Caco-2 (cell line): ENCODE results near the gene NAALADL2. TPM values are rescaled to one million over a fixed set of nuclear protein-coding genes. Genes with fewer than 3 reads are reported as not detected.

Experiments
- BruUV-seq: library from RNA; stranded (reverse); fragments of 400-500 nt; replicated peaks from 2 replicates; lab custom pipeline; 2021; lab: Mats Ljungman, UMichigan
- CTCF ChIA-PET: fragments of 300-600 bp; sonication (Branson Sonifier 250); formaldehyde crosslinking; loops from one replicate; lab custom pipeline; 2022; ENCODE audit warnings: antibody characterized with exemption; lab: Charles Lee
- POLR2A ChIA-PET: fragments of 300-600 bp; sonication (Branson Sonifier 250); formaldehyde crosslinking; loops from one replicate; lab custom pipeline; 2022; ENCODE audit warnings: antibody characterized with exemption; lab: Charles Lee
- DNase-seq, 2 experiments: peaks; one replicate each; pipeline versions ENCODE4 v3.0.0 to v3.0.0-alpha.2; 2020 to 2022
- H3K27me3 ChIP-seq: replicated peaks from 2 replicates; pipeline ENCODE4 v1.6.0; 2011; ENCODE audit warnings: low read length; ENCODE audit not compliant: control insufficient read depth, insufficient read depth
- H3K36me3 ChIP-seq: 2 replicates; pipeline ENCODE4 v1.5.1; 2011; ENCODE audit warnings: low read length; ENCODE audit not compliant: control insufficient read depth, insufficient read depth
- H3K4me1 ChIP-seq: fragments of 250-450 bp; sonication (Bioruptor Pico); 2 replicates; pipeline ENCODE4 v1.5.1; 2020; ENCODE audit warnings: mild to moderate bottlenecking
- H3K4me3 ChIP-seq: 2 replicates; pipeline ENCODE4 v1.5.1; 2011; ENCODE audit warnings: low read depth, mild to moderate bottlenecking, control low read depth, low read length
- H3K9me3 ChIP-seq: fragments of 250-450 bp; sonication (Bioruptor Pico); 2 replicates; pipeline ENCODE4 v1.5.1; 2020; ENCODE audit warnings: mild to moderate bottlenecking, moderate library complexity
- H3K27ac Mint-ChIP-seq: one replicate; pipeline ENCODE4 v1.8.0; 2022; ENCODE audit warnings: mixed read lengths; ENCODE audit not compliant: unreplicated experiment
- H3K27me3 Mint-ChIP-seq: one replicate; pipeline ENCODE4 v1.8.0; 2022; ENCODE audit warnings: mixed read lengths; ENCODE audit not compliant: insufficient read depth, unreplicated experiment
- H3K36me3 Mint-ChIP-seq: one replicate; pipeline ENCODE4 v1.8.0; 2022; ENCODE audit warnings: mild to moderate bottlenecking, mixed read lengths; ENCODE audit not compliant: insufficient read depth, unreplicated experiment
- H3K4me1 Mint-ChIP-seq: one replicate; pipeline ENCODE4 v1.8.0; 2022; ENCODE audit warnings: low read depth, mixed read lengths; ENCODE audit not compliant: unreplicated experiment
- H3K4me3 Mint-ChIP-seq: one replicate; pipeline ENCODE4 v1.8.0; 2022; ENCODE audit warnings: mild to moderate bottlenecking, moderate library complexity, mixed read lengths; ENCODE audit not compliant: unreplicated experiment
- H3K9me3 Mint-ChIP-seq: one replicate; pipeline ENCODE4 v1.8.0; 2022; ENCODE audit warnings: mixed read lengths; ENCODE audit not compliant: unreplicated experiment
- intact Hi-C: fragments of 100-400 bp; cut with micrococcal nuclease; formaldehyde crosslinking; loops from one replicate; pipeline ENCODE4 v1.10.0; 2022; ENCODE audit not compliant: unreplicated experiment
- total RNA-seq: library from RNA; stranded (reverse); gene quantifications from 2 replicates; pipeline ENCODE4 v1.2.3, GENCODE V29; 2022
- TF ChIP-seq, protein P1 (sequence below), 2 experiments: fragments of 200-600 bp in 1 of 2; IDR thresholded peaks; 1 replicate in 1 of 2; 2 replicates in 1 of 2; pipeline versions ENCODE4 v1.5.1 to v1.8.0; 2011 to 2022; ENCODE audit warnings: antibody characterized with exemption in 1 of 2, control low read depth in 1 of 2, inconsistent platforms in 1 of 2, low read depth in 1 of 2, low read length in 1 of 2, mild to moderate bottlenecking in 1 of 2, moderate library complexity in 1 of 2; ENCODE audit not compliant: insufficient read depth in 1 of 2, severe bottlenecking in 1 of 2, unreplicated experiment in 1 of 2

The NAALADL2 gene
- total RNA-seq, 1 experiment from 2014 or later, result 4.4 TPM

DNA sequence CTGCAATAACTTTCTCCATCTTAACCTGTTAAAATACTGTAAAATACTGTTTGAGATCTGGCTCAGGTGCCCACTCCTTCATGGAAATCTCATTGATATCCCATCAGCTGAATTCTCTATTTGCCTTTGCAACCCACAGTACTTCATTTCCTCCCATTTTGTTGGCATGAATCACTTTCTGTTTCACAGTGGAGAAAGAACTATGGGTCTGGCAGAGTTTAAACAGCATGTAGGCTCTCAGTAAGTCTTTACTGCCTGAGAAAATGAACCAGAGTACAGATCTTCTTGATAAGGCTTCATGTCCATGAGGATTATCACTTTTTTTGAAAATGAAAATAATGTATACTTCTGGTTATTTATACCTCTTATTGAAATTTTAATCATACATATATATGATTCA, 245.9 kb downstream of the NAALADL2 start:
- Mint-ChIP-seq H3K36me3 (no peaks in the 10 kb centered on the region), H3K9me3 (no peaks in the 10 kb centered on the region), H3K4me1 (no peaks in the 10 kb centered on the region), H3K27ac (no peak overlapping the region), H3K27me3 (no peaks in the 10 kb centered on the region), H3K4me3 (no peak overlapping the region)
- TF ChIP-seq, protein P1, sequence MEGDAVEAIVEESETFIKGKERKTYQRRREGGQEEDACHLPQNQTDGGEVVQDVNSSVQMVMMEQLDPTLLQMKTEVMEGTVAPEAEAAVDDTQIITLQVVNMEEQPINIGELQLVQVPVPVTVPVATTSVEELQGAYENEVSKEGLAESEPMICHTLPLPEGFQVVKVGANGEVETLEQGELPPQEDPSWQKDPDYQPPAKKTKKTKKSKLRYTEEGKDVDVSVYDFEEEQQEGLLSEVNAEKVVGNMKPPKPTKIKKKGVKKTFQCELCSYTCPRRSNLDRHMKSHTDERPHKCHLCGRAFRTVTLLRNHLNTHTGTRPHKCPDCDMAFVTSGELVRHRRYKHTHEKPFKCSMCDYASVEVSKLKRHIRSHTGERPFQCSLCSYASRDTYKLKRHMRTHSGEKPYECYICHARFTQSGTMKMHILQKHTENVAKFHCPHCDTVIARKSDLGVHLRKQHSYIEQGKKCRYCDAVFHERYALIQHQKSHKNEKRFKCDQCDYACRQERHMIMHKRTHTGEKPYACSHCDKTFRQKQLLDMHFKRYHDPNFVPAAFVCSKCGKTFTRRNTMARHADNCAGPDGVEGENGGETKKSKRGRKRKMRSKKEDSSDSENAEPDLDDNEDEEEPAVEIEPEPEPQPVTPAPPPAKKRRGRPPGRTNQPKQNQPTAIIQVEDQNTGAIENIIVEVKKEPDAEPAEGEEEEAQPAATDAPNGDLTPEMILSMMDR (IDR thresholded peaks at IDR 0.05; ENCODE audit: insufficient read depth in 1 of 2, low read depth in 1 of 2, low read length in 1 of 2, severe bottlenecking in 1 of 2, unreplicated experiment in 1 of 2), result no peak
- Histone ChIP-seq H3K27me3 (no peaks in the 10 kb centered on the region), H3K4me1 (no peaks in the 10 kb centered on the region), H3K36me3 (no peaks in the 10 kb centered on the region), H3K4me3 (no peak overlapping the region), H3K9me3 (no peaks in the 10 kb centered on the region)
- ChIA-PET POLR2A (no interaction called here), CTCF (no interaction called here)
- DNase-seq, result no peak
- no TSS peak for BruUV-seq
- intact Hi-C loops, result no loop called here

DNA sequence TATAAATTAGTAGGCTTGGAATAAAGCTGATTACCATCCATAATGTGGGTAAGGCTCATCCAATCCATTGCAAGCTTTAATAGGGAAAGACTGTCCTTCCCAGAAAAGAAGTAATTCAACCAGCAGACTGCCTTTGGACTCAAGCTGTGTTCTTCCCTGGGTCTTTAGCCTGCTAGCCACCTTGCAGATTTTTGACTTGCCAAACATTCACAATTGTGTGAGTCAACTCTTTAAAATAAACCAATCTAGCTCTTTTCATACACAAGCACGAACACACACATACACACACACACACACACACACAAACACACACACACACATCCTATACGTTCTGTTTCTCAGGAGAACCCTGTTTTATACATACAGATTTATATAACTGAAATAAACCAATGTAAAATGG, 248.1 kb downstream of the NAALADL2 start:
- H3K36me3 ChIP-seq, result no peaks in the 10 kb centered on the region
- H3K36me3 Mint-ChIP-seq, result no peaks in the 10 kb centered on the region
- H3K4me3 ChIP-seq, result no peak overlapping the region
- TF ChIP-seq, protein P1 (IDR thresholded peaks at IDR 0.05; ENCODE audit: insufficient read depth in 1 of 2, low read depth in 1 of 2, low read length in 1 of 2, severe bottlenecking in 1 of 2, unreplicated experiment in 1 of 2), result no peak
- H3K4me1 ChIP-seq, result no peaks in the 10 kb centered on the region
- ChIA-PET POLR2A (no interaction called here), CTCF (no interaction called here)
- DNase-seq, result no peak
- no peaks in the 10 kb centered on the region for H3K9me3 ChIP-seq
- no peaks in the 10 kb centered on the region for H3K4me1 Mint-ChIP-seq
- no peaks in the 10 kb centered on the region for H3K27me3 ChIP-seq
- H3K27me3 Mint-ChIP-seq, result no peaks in the 10 kb centered on the region
- no peak overlapping the region for H3K27ac Mint-ChIP-seq
- no peaks in the 10 kb centered on the region for H3K9me3 Mint-ChIP-seq
- no TSS peak for BruUV-seq
- intact Hi-C loops, result no loop called here
- H3K4me3 Mint-ChIP-seq, result no peak overlapping the region

DNA sequence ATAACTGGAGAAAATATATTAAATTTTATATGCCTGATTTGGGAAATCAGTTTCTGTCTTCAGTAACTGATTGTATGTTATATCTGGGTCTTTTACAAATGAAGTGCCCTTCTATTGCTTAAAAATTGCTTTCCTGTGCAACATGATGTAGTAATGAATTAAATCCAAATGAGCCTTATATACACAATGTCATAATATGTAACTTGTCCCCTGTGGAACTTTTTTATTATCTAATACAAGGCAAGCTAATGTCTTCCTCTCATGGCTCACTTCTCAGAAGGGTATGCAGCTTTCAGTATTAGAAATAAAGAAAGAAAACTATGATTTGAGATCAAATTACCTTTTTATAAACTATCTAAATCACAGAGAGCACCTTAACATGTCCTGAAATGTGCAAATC, 248.9 kb downstream of the NAALADL2 start:
- H3K4me3 ChIP-seq, result no peak overlapping the region
- H3K4me1 Mint-ChIP-seq, result no peaks in the 10 kb centered on the region
- H3K27ac Mint-ChIP-seq, result no peak overlapping the region
- H3K4me1 ChIP-seq, result no peaks in the 10 kb centered on the region
- intact Hi-C loops, result no loop called here
- H3K27me3 ChIP-seq, result no peaks in the 10 kb centered on the region
- H3K27me3 Mint-ChIP-seq, result no peaks in the 10 kb centered on the region
- POLR2A ChIA-PET, result no interaction called here
- no peaks in the 10 kb centered on the region for H3K36me3 ChIP-seq
- no peaks in the 10 kb centered on the region for H3K36me3 Mint-ChIP-seq
- TF ChIP-seq, protein P1 (IDR thresholded peaks at IDR 0.05; ENCODE audit: insufficient read depth in 1 of 2, low read depth in 1 of 2, low read length in 1 of 2, severe bottlenecking in 1 of 2, unreplicated experiment in 1 of 2), result no peak
- H3K9me3 Mint-ChIP-seq, result no peaks in the 10 kb centered on the region
- no peak overlapping the region for H3K4me3 Mint-ChIP-seq
- DNase-seq, result no peak
- no peaks in the 10 kb centered on the region for H3K9me3 ChIP-seq
- BruUV-seq, result no TSS peak
- CTCF ChIA-PET, result no interaction called here
